K562 (cell line): ENCODE results near the gene TMEM88. TPM values are rescaled to one million over a fixed set of nuclear protein-coding genes. Genes with fewer than 3 reads are reported as not detected.
A peak's percentile ranks its signal among the peaks of the same experiment; 100 is the strongest.

Source experiments
- ARID3B ChIP-seq: fragments of 250-450 bp; sonication (Bioruptor Pico); IDR thresholded peaks from 2 replicates; pipeline ENCODE4 v1.4.0; 2020; ENCODE audit warnings: borderline replicate concordance
- ATF1 ChIP-seq, 2 experiments: fragments of 450-650 bp in 1 of 2; IDR thresholded peaks; 2 replicates each; pipeline ENCODE4 v1.6.1; 2016; ENCODE audit warnings: missing compliant biosample characterization in 1 of 2, missing genetic modification characterization in 1 of 2
- ATF7 ChIP-seq: fragments of 450-650 bp; IDR thresholded peaks from 2 replicates; pipeline ENCODE4 v1.7.1; 2014; ENCODE audit warnings: mild to moderate bottlenecking, moderate library complexity
- CC2D1A ChIP-seq: fragments of 450-650 bp; IDR thresholded peaks from 2 replicates; pipeline ENCODE4 v1.6.1; 2017; ENCODE audit warnings: mild to moderate bottlenecking
- CHAMP1 ChIP-seq: fragments of 450-650 bp; IDR thresholded peaks from 2 replicates; pipeline ENCODE4 v1.6.1; 2016; ENCODE audit warnings: mild to moderate bottlenecking
- EGR1 ChIP-seq: fragments of 450-650 bp; conservative IDR thresholded peaks from 2 replicates; pipeline ENCODE4 v1.6.1; 2017; ENCODE audit warnings: mild to moderate bottlenecking
- FOXM1 ChIP-seq, 2 experiments: fragments of 450-650 bp in 1 of 2; sonication (generic) in 1 of 2; formaldehyde crosslinking in 1 of 2; IDR thresholded peaks; 2 replicates each; pipeline versions ENCODE4 v1.6.1 to v1.9.0; 2017 to 2022; ENCODE audit warnings: low read depth in 2 of 2, mild to moderate bottlenecking in 2 of 2, missing genetic modification reagents in 1 of 2, moderate library complexity in 1 of 2
- GTF2B ChIP-seq: IDR thresholded peaks from 2 replicates; pipeline ENCODE4 v1.6.1; 2011; ENCODE audit not compliant: insufficient read length; ENCODE audit errors: extremely low read depth
- OTX1 ChIP-seq: fragments of 450-650 bp; formaldehyde crosslinking; IDR thresholded peaks from 2 replicates; pipeline ENCODE4 v1.4.0; 2022; ENCODE audit warnings: mild to moderate bottlenecking
- PCBP2 ChIP-seq: fragments of 200-400 bp; formaldehyde crosslinking; IDR thresholded peaks from 2 replicates; pipeline ENCODE4 v1.6.1; 2018; ENCODE audit warnings: low read length, low read depth, mild to moderate bottlenecking, moderate library complexity; ENCODE audit not compliant: poor library complexity, severe bottlenecking
- POLR2H ChIP-seq: IDR thresholded peaks from 2 replicates; pipeline ENCODE4 v1.6.1; 2016; ENCODE audit warnings: missing genetic modification characterization, low read depth, mild to moderate bottlenecking, control low read depth, missing compliant biosample characterization, moderate library complexity
- RBM25 ChIP-seq: fragments of 200-400 bp; formaldehyde crosslinking; IDR thresholded peaks from 2 replicates; pipeline ENCODE4 v1.6.1; 2018; ENCODE audit warnings: low read length, low read depth, moderate library complexity; ENCODE audit not compliant: severe bottlenecking
- SMC3 ChIP-seq: conservative IDR thresholded peaks from 2 replicates; pipeline ENCODE4 v1.6.1; 2011; ENCODE audit warnings: low read depth, low read length, improper control_type of control experiment; ENCODE audit not compliant: insufficient read depth
- SNIP1 ChIP-seq: fragments of 450-650 bp; IDR thresholded peaks from 2 replicates; pipeline ENCODE4 v1.7.1; 2017; ENCODE audit warnings: low read depth, mild to moderate bottlenecking
- SRSF3 ChIP-seq: fragments of 200-400 bp; formaldehyde crosslinking; IDR thresholded peaks from 2 replicates; pipeline ENCODE4 v1.6.1; 2016; ENCODE audit warnings: mild to moderate bottlenecking, low read length, moderate library complexity; ENCODE audit not compliant: insufficient read depth
- TBP ChIP-seq: optimal IDR thresholded peaks from 2 replicates; pipeline ENCODE3; 2011; ENCODE audit warnings: low read depth, low read length, improper control_type of control experiment
- TRIM28 ChIP-seq: fragments of 450-650 bp; IDR thresholded peaks from 2 replicates; pipeline ENCODE4 v1.6.1; 2017
- ZKSCAN3 ChIP-seq: fragments of 250-450 bp; sonication (Bioruptor Pico); IDR thresholded peaks from 2 replicates; pipeline ENCODE4 v1.4.0; 2020
- ZNF146 ChIP-seq: IDR thresholded peaks from one replicate; pipeline ENCODE4 v1.6.1; 2018; ENCODE audit warnings: missing compliant biosample characterization; ENCODE audit not compliant: unreplicated experiment
- ZNF324 ChIP-seq: fragments of 250-450 bp; sonication (Bioruptor Pico); IDR thresholded peaks from 2 replicates; pipeline ENCODE4 v1.4.0; 2020; ENCODE audit warnings: mild to moderate bottlenecking
- ZNF395 ChIP-seq: fragments of 200-800 bp; sonication (Bioruptor generic); IDR thresholded peaks from 2 replicates; pipeline ENCODE4 v1.6.1; 2017; ENCODE audit warnings: missing genetic modification characterization, missing compliant biosample characterization
- ZNF79 ChIP-seq: fragments of 250-450 bp; sonication (Bioruptor Pico); IDR thresholded peaks from 2 replicates; pipeline ENCODE4 v1.4.0; 2020; ENCODE audit warnings: low read depth, mild to moderate bottlenecking, moderate library complexity
- polyA plus RNA-seq, 8 experiments: library from polyadenylated mRNA; depleted of rRNA in 4 of 8; stranded (reverse) in 5 of 8; unstranded in 3 of 8; fragments of >200 nt; fragmentation: Nextera tagmentation in 2 of 8; fragmentation: Illumina TruSeq in 1 of 8; extraction: Ambion mirVana in 2 of 8; extraction: Trizol in 1 of 8; gene quantifications; 2 replicates each; pipeline versions ENCODE4 v1.2.1 to v1.2.3, GENCODE V29; 2011 to 2014; ENCODE audit warnings: inconsistent platforms in 1 of 8, missing spikeins in 1 of 8
- total RNA-seq, 7 experiments: library from RNA; depleted of rRNA in 6 of 7; stranded (reverse); fragments of >200 nt in 6 of 7; fragmentation: Illumina TruSeq in 2 of 7; extraction: Trizol in 2 of 7; gene quantifications; 2 replicates each; pipeline versions ENCODE4 v1.2.1 to v1.2.3, GENCODE V29; 2011 to 2021; ENCODE audit warnings: low replicate concordance in 1 of 7

TMEM88 gene
- total and polyA plus RNA-seq, 9 of the 15 experiments (the other 6 are each of a cell fraction or from before 2014, with no cell fraction given): 0.10 to 1.4 (median 0.36) TPM; not detected in 3

GRCh38 chr17:7851438-7852261, 3.2 kb upstream of the TMEM88 start (continued):
- TF ChIP-seq CHAMP1: peak; percentile 95; the same call in 1 of the 2 replicates
- peak; percentile 29; the same call in 1 of the 2 replicates for TF ChIP-seq SMC3
- no peak for TF ChIP-seq ZNF79
- TF ChIP-seq ZNF146: no peak
- no peak for TF ChIP-seq ATF7
- TF ChIP-seq ZNF395 (CRISPR knock-in tag): no peak
- TF ChIP-seq FOXM1 (IDR thresholded peaks at IDR 0.05; ENCODE audit: low read depth): no peak
- TF ChIP-seq FOXM1 (CRISPR knock-in tag; IDR thresholded peaks at IDR 0.05; ENCODE audit: low read depth): no peak
- peak; percentile 76 for TF ChIP-seq CC2D1A
- no peak for TF ChIP-seq TRIM28
- no peak for TF ChIP-seq ZKSCAN3 (CRISPR knock-in tag)
- TF ChIP-seq EGR1: no peak
- TF ChIP-seq ARID3B (CRISPR knock-in tag): no peak
- no peak for TF ChIP-seq OTX1
- no peak for TF ChIP-seq ATF1 (CRISPR knock-in tag; IDR thresholded peaks at IDR 0.05)
- TF ChIP-seq ATF1 (tag; IDR thresholded peaks at IDR 0.05): no peak
- no peak for TF ChIP-seq PCBP2
- no peak for TF ChIP-seq POLR2H (tag)
- TF ChIP-seq SNIP1: no peak
- TF ChIP-seq RBM25: peak; percentile 54
- TF ChIP-seq GTF2B: no peak
- no peak for TF ChIP-seq SRSF3
- no peak for TF ChIP-seq TBP
- no peak for TF ChIP-seq ZNF324 (CRISPR knock-in tag)
